Activated CD4-positive, alpha-beta T cell treated with anti-CD3 and anti-CD28 coated beads, Interleukin-2, amount 50 U/mL, for 48 hours (primary cell): ENCODE data around the gene ITGAD.

Experiments used
- DNase-seq, 2 experiments: peaks; one replicate each; pipeline ENCODE4 v3.0.0-alpha.2; 2020

ITGAD gene

DNA sequence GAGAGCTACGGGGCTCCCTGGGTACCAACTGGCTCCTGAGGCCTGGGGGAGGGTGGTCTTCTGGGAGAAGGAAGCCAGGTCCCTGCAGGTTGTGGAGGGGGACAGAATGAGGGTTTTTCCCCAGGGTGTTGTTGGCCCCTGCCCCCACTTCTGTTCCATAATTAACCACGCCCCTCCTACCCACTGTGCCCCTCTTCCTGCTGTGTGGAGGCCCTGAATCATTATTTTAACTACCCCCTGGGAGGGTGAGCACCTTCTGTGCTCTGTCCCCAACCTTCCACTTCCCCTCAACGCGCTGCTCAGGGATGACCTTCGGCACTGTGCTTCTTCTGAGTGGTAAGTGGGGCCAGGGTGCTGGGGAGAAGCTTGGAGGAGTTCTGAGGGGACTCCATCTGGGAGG is at the start of gene ITGAD:
TSS of gene ITGAD (plus strand) at position 280 of the 400 bp plus-strand sequence. CDS start at position 306, 26 bp downstream.
- no peak for DNase-seq

DNA sequence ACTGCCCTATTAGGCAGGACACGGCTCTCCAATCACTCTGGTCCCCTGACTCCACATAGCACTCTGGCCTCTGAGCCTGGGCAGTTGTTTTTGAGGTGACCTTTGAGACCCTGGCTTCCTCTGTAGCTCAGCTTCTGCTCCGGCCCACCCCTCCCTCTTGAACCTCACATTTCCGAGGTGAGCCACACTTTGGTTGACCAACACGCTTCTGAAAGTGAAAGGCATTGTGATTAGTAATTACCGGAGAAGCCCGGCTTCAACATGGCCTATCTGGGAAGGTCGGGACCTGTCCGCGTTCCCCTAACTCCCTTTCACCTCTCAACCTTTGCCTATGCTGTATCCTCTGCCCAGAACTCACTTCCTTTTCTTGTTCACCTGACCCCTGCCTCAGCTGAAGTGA is 48.4 kb upstream of the ITGAD start:
- no peak for DNase-seq

- DNase-seq: no peak
Observed at GRCh38 chr16:31347445-31347844, 45.7 kb upstream of the ITGAD start.

GRCh38 chr16:31348579-31348978 is 44.6 kb upstream of the ITGAD start:
- DNase-seq: no peak

DNA sequence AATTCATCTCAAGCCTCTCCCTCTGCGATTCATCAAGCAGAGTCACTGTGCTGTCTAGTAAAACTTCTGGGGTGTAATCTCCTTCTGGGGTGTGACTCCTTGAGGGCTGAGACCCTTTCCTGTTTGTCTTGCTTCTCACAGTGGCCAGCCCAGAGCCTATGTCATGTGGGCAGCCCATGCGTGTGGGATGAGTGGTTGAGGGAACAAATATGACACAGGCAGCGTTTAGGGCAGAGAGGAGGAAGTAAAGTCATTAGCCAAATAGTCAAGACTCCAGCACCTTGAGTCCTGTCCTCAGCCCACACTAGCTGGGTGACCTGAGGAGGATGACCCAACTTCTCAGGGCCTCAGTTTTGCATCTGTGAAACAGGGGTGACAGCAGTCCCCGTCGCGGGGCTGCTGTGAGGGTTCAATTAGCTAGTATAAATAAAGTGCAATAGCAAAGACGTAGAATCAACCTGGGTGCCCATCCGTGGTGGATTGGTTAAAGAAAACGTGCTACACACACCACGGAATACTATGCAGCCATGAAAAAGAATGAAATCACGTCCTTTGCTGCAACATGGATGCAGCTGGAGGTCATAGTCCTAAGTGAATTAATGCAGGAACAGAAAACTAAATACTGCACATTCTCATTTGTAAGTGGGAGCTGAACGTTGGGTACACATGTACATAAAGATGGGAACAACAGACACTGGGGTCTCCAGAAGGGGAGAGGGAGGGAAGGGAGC is 42.7 kb upstream of the ITGAD start:
- DNase-seq: no peak

DNA sequence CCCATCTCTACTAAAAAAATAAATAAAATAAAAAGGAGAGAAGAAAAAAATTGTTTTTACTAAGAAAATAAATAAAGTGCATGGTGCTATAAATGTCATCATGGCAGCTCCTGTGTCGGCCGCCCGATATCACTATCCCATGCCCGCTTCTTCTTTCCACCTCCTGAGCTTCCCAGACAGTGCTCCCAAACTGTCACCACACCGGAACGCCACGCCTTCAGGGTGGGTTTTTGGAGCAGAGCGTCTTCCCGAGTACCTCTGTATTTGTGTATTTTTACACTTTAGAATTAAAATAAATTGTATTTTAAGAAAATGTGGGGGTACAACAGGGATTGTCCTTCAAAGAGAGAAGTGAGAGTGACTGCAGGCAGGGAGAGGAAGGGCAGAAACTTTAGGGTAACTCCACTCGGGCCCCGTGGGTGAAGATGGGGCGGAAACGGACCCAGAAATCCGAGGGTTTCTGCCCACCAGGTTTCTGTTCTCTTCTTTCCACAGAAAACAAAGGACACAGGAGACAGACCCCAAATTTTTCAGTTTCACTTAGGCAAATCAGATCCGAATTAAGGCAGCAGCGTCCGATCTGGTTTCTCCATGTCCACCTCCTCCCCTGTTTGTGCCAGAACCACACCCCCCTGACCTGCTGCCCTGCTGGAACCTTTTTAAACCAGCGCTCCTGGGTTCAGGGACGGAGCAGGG is 41.7 kb upstream of the ITGAD start:
- no peak for DNase-seq

DNA sequence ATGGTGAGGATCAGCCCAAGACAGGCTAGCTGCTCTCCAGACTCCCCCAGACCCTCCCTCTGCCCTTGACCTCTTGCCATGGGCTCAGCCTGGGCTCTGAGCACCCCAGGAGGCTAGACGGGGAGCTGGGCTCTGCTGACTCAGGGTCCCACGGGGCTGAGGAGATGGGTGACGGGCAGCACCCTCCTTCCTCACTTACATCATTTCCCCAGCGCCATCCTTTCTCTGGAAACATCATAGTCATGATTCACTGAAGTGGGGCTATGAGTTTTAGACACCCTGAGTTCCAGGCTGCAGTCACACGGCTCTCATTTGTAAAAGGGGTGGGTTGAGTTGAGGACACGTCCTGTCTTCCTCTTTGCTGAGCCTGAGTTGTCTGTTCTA is 41.2 kb upstream of the ITGAD start:
- DNase-seq: peak; percentile 15 to 37

DNA sequence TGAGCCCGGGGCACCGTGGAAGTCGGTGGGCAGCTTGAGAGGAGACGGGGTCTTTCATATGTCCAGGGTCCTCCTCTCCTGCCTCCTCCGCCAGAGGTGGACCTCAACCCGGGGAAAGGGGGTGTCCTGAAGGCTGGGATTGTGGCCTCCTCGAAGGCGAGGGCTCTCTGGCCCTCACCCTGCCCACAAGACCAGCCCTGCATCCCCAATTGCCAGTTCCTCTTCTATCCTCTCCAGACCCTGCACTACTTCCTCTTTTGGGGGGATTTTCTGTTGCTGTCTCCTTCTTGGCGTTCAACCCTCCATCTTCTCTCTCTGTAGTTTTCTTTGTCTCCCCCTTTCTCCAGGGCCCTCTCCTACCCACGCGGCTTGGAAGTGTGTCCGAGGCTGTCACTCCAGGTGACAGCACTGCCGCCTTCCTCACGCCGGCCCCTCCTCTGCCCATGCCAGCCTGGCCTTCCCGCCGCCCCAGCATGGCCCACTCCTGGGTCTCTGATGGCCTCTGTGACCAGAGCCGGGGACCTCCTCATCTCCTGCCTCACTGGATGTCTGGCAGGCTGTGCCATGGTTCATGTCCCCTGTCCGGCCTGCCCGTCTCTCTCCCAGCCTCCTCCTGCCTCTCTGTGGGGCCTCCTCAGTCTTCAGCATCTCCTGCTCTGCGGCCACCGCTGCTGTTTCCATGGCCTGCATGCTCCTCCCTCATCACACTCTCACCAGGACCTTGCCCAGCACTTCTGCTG is 40.6 kb upstream of the ITGAD start:
- no peak for DNase-seq

- peak; percentile 81 to 88 for DNase-seq
Observed at GRCh38 chr16:31354394-31355291, 38.5 kb upstream of the ITGAD start, which contains the start of gene ITGAX. Gene ITGAX (plus strand): TSS chr16:31355176. CDS start chr16:31355255, 79 bp downstream.

DNA sequence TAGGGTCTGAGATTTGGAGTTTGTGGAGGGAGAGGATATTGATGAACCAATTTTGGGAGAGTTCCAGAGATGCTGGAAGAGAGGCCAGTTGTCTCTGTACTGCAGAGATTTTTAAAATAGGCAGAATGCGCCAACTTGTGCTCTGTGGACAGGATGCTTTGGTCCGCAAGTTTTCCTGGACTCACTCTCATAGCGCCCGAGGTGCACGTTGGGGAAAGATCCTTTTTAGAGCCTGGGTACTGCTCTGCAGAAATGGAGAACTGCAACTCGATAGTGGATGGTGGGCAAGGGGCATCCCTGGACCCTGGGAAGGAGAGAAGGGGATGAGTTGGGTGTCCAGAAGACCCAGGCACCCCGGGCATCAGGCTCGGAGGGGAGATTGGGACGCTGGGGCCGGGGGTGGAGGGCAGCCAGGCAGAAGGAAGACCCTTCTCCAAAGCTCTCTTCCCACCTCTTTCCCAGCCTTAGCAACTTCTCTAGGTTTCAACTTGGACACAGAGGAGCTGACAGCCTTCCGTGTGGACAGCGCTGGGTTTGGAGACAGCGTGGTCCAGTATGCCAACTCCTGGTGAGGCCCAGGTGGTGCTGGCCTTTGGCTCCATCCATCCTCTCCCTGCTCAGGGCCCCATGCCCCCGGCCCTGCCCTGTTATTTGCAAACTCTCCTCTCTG is 37.6 kb upstream of the ITGAD start:
- DNase-seq: no peak

DNA sequence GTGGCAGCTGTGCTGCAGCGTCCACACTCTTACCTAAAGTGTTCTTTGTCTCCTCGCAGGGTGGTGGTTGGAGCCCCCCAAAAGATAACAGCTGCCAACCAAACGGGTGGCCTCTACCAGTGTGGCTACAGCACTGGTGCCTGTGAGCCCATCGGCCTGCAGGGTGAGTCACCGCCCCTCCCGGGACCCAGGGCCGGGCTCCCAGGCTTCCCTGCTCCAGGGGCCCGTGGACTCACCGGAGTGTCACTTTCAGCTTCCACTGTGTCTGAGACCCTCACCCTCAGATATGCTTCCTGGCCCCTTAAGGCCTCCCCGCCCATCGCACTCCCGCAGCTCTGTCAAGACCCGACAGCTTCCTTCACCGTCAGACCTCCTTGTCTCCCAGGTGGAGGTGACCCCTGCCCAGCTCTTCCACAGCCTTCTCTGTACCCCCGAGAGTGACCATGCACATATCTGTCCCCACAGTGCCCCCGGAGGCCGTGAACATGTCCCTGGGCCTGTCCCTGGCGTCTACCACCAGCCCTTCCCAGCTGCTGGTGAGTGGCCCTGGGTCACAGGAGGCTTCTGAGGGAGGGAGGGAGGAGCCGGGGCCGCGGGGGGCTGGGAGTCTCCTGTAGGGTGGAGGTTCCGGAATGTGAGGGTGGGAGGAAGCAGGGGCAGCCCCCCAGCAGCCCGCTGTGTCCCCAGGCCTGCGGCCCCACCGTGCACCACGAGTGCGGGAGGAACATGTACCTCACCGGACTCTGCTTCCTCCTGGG is 36.4 kb upstream of the ITGAD start:
- no peak for DNase-seq

DNA sequence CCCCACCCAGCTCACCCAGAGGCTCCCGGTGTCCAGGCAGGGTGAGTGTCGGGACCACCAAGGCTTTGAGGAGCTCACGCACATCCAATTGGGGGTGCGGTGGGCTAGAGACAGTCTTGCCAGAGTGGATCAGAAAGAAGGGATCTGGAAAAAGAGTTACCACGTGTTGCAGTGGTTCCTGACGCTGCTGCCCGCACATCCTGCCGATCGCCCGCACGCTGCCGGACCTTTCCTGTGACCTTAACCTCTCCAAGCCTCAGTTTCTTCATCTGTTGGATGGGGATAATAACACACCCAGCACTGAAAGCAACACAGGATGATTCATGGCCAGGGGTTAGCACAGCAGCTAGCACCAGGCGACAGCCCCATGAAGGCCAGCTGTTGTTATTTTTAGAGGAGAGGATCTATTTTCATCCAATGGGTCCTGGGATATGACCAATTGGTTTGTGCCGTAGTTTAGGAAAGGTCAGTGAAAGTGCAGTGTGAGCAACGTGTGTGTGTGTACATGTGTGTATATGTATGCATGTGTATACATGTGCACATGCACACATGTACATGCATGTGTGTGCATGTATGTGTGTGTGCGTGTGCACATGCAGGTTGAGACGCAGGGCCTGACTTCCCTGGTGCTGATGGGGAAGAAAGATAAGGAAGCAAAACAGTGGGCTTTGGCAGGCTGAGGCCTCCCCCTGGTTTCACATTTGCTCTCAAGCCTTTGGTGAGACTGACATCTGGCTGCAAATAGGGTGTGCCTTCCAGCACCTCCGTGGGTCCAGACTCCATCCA is 35.6 kb upstream of the ITGAD start:
- no peak for DNase-seq

GRCh38 chr16:31360251-31360650 is 32.9 kb upstream of the ITGAD start:
- no peak for DNase-seq

DNA sequence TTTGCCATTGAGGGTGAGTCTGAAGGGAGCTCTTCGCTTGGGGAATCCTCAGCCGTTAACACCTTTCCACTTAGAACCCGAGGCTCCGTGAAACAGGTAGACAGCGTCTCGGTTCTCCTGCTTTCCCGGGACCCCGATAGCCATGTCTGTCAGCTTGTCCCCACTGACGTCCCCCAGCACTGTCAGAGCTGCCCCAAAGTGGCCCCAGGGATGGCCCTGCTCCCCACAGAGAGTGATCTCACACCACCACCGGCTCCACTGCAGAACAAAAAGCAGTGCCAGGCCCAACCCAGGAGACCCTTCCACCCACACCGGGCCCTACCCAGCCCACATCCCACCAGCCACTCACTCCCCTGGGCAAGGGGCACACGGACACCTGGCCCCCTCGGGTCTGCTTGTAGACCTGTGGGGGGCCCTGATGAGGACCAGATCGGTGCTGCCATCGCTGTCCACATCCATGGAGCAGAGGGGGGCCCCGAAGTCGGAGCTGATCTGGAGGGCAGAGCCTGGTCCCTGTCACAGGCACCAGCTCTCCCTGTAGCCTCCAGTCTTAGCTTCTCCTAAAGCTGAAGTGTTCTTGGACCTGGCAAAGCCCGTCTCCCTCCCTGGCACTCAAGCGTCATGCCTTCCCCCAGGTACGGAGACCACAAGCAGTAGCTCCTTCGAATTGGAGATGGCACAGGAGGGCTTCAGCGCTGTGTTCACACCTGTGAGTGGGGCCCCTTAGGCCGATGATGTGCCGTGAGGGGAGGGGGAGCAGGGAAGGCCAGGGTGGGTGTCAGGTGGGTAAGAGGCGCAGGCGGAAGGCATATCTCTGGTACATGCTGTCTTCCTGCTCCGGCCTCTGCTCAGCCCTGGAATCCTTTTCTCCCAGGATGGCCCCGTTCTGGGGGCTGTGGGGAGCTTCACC is 31.7 kb upstream of the ITGAD start:
- no peak for DNase-seq

DNA sequence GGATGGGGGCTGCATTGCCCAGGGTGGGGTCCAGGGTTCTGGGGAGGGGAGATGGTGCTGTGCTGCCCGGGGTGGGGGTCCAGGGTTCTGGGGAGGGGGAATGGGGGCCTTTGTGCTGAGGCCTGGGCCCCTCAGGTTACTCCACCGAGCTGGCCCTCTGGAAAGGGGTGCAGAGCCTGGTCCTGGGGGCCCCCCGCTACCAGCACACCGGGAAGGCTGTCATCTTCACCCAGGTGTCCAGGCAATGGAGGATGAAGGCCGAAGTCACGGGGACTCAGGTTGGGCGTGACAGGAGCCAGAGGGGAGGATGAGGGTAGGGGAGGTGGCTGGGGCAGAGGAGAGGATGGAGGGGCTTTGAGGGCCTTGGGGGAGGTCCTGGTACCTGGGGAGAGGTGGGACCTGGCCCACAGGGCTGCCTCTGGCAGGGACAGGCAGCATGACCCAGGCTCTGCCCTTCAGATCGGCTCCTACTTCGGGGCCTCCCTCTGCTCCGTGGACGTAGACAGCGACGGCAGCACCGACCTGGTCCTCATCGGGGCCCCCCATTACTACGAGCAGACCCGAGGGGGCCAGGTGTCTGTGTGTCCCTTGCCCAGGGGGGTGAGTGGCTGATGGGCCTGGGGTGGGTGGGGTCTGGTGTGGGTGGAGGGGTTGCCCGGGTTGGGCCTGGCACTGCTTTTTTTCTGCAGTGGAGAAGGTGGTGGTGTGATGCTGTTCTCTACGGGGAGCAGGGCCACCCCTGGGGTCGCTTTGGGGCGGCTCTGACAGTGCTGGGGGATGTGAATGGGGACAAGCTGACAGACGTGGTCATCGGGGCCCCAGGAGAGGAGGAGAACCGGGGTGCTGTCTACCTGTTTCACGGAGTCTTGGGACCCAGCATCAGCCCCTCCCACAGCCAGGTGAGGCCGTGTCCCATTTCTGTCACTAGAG is 30.4 kb upstream of the ITGAD start:
- no peak for DNase-seq

DNA sequence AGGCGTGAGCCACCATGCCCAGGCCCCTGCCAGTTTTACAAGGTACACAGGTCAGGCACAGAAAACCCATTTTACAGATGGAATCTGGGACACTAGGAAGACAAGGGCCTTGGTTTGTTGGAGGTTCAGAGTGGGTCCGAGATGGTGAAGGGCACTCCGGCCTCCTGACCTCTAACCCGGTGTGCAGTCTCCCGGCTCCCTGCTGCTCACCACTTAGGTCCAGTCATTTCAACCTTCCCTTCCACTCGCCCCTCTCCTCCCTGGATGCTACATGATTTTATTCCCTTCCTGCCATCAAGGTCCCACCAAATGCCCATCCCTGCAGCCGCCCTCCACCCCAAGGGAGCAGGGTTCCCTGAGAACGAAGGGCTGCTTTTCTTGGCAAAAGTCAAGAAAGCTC is 29.4 kb upstream of the ITGAD start:
- DNase-seq: no peak

DNA sequence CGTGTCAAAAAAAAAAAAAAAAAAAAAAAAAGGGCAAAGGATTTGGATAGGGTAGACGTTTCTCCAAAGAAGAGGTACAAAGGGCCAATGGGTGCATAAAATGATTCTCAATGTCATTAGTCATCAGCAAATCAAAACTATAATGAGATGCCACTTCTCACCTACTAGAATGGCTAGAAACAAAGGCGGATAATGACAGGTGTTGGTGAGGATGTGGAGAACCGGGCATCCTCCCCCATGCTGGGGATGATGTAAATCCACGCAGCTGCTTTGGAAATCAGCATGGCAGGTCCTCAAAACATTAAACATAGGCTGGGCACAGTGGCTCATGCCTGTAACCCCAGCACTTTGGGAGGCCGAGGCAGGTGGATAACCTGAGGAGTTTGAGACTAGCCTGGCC is 28.7 kb upstream of the ITGAD start:
- no peak for DNase-seq
